GM10847 (cell line): ENCODE results near the gene UBALD1.

ENCODE experiments used
- POLR2A ChIP-seq: IDR thresholded peaks from 2 replicates; pipeline ENCODE4 v1.6.1; 2011; ENCODE audit not compliant: insufficient read length; ENCODE audit errors: extremely low read depth

The UBALD1 gene

DNA sequence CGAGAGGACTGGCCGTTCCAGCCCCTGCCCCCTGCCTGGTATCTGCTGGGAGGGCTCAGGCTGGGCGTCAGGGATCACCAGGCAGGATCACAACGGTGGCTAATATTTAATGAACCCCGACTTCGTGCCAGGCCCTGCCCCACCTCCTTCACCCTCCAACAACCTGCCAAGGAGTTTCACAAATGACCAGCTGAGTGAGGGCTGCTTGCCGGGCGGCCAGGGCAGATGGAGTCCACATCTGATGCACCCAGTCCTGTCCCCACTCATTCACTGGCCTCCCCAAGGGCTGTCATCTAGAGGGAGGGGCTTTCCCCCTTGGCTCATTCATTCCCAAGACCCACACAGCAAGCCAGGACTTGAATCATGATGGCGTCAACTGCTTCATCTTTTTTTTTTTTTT lies 17.5 kb downstream of the UBALD1 start:
- no peak for TF ChIP-seq POLR2A

DNA sequence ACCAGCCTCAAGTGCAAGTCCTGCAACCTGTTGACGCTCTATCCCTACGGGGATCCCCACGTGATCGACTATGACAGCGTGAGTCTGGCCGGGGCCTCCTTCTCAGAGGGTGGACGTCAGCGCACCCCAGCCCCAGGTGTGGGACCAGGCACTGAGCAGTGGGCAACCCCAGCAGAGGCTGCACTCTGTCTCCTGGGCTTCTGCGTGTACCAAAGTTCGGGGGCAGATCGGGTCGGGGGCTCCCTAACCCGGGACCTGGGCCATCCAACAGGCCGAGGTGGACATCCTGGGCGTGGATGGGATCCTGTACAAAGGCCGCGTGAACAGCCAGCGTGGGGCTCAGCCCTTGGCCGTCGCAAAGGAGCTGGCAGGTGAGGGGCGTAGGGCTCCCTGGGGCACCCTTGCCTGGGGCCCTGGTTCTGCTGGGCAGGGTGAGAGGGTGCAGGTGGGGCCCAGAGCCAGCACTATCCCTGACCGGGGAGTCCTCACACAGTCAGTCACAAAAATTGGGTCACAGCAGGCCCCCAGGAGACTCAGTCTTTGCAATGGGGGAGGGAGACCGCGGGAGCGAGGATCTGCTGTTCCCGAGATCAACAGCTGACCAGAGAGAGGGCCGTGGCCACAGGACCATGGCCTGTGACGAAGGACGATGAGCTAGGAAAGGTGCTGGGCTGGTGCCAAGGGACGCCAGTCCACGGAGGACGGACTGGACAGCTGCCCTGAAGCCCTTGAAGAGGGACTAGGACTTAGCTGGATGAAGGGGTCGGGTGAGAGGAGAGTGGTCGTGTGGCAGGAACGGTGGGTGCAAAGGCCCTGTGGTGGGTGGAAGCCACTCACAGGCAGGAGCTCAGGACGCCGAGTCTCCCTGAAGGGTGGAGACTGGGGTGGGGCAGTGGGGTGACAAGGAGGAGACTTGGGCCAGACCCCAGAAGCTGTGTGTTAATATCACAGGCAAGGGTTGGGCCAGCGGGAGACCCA lies 20.0 kb downstream of the UBALD1 start:
- no peak for TF ChIP-seq POLR2A

DNA sequence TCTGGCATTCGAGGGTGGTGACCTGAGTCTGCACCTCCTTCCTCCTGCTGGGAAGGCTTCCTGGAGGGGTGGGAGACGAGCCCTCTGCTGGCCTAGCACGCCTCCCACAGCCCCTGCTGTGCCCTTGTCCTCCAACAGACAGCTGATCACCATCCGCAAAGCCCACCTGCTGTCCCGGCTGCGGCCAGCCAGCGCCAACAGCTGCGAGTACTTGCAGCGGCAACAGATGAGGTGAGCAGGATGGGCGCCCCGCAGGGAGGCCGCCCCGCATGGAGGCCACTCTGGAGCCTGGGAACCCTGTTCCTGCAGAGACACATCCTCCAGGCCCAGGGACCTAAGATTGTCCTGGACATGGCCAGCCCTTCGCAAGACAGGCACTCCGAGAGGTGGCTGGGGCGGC lies 21.6 kb downstream of the UBALD1 start:
- TF ChIP-seq POLR2A: no peak

DNA sequence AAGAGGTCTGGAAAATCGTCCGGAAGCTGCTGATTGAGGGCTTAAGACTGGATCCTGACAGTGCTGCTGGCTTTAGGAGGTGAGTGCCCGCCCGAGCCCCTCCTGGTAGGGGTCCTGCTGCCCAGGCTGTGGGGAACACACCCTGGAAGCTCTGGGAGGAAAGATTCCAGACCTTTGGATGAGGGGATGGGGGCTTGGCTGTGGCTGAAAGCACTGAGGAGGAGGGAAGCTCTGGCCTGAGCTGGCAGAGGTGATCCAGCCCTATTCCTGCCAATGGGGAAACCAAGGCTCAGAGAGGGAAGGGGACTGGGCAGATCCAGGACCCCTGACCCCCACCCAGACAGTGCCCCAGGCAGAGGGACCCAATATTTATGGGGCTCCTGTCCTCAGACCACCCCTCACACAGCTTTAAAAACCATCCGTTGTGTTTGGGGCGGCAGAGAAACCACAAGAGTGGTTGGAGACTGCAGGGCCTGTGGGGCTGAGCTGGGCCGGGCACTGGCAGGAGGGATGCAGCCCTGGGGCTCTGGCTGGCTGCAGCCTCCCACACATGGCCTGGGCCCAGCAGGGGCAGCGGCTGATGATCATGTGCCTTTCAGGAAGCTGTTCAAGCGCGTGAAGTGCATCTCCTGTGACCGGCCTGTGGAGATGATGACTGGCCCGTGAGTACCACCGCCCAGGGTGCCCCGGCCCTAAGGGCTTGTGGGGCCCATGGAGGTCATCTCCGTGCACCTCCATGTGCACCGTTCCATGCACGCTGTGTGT lies 22.8 kb downstream of the UBALD1 start:
- TF ChIP-seq POLR2A: no peak

DNA sequence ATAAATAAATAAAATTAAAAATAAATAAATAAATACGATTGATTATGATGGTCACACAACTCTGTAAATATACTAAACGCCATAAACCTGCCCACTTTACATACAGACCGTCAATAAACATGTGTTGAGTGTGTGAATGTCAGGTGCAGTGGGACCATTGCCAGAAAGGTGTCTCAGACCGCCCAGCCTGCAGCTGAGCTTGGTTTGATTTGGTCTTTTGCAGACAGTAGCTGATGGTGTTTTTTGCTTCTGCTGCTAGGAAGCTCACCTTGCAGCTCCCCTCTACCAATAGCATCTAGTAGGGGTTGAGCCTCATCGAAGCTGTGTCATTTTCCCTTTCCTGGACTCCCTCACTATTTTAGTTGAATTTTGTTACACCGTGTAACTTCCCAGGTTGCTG lies 23.5 kb downstream of the UBALD1 start:
- TF ChIP-seq POLR2A: no peak

DNA sequence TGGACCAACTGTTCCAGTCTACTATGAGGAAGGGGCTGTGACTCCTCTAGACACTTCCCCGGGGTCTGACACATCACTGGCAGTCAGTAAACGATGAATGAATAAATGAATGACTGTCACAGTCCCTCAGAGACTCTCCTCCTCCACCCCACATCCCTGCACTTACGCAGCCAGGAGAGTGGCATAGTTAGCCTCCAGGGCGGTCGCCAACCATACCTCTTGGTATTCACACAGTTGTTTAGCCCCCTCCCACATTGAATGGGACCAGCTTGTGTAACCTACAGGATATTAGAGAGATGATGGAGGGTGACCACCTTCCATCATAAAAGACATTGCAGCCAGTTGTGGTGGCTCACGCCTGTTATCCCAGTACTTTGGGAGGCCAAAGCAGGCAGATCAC lies 25.7 kb downstream of the UBALD1 start:
- no peak for TF ChIP-seq POLR2A

DNA sequence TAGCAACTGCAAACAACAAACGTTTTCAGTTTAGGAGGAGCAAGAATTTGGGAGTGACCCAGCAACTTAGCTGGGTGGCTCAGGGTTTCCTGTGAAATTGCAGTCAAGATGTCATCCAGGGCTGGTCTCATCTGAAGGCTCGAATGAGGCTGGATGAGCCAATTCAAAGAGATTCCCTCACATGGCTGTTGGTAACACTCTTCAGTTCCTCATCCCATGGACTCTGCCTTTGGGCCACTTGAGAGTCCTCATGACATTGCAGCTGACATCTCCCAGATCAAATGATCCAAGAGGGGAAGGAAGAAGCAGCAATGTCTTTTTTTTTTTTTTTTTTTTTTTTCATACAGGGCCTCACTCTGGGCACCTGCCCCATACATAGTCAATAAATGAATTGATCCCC lies 26.3 kb downstream of the UBALD1 start:
- TF ChIP-seq POLR2A: no peak

DNA sequence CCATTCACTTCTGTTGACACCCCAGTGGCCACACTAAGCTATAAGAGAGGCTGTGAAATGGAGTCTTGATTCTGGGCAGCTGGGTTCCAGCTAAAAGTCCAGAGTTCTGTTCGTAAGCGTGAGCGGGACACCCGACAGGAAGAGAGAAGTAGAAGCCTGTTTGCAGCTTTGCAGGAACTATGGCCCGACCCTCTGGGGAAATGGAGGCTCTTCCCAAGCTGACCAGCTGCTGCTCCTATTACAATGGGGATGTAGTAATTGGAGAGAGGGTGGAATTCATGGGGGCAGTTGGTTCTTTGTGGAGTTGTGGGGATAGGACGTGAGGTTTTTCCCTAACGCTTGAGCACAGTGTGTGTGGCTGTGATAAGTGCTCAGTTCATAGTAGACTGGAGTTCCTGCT lies 28.4 kb downstream of the UBALD1 start:
- TF ChIP-seq POLR2A: no peak

DNA sequence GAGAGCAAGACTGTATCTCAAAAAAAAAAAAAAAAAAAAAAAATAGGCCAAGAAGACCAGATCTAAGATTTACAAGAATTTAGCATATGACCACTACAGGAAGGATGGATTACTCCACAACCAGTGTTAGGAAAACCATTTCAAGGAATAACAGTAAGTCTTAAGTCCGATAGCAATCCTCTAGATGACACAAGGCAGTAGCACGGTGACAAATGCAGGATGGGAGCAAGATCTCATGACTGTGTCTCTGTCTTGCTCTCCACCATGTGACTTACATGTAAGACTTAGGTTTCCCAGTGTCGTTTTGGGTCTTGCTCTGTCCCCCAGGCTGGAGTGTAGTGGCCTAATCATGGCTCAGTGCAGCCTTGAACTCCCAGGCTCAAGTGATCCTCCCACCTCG lies 30.8 kb downstream of the UBALD1 start:
- no peak for TF ChIP-seq POLR2A

DNA sequence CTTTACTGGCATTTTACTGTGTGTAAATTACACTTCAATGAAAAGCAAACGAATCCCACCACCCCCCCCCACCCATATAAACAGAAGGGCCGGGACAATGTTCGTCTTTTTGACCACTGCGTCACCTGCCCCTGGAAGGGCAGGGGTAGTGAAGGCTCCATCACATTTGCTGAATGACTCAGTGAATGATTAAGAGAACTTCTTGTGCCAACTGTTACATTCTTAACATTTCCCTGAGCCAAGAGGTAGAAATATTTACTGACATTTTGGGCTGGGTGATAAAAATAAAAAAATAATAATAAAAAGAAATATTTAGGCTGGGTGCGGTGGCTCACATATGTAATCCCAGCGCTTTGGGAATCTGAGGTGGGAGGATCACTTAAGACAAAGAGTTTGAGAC lies 34.4 kb downstream of the UBALD1 start:
- no peak for TF ChIP-seq POLR2A

DNA sequence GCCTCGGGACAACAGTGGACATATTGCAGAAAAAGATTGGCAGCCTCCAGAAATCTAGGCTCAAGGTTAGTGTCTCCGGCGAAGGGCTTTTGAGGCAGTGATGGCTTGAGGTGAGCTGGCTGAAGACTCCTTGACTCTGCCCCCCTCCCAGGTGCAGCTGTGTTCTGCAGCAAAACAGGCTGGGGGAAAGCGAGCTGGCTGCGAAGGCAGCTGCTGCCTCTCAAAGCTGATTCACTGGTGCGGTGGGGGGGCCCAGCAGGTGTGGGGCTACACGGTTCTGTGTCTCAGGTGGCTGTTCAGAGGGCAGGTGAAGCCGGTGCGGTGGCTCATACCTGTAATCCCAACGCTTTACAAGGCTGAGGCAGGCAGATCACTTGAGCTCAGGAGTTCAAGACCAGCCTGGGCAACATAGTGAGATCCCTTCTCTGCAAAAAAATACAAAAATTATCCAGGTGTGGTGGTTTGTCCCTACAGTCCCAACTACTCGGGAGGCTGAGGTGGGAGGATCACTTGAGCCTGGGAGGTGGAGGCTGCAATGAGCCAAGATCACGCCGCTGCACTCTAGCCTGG lies 35.6 kb downstream of the UBALD1 start:
- no peak for TF ChIP-seq POLR2A

DNA sequence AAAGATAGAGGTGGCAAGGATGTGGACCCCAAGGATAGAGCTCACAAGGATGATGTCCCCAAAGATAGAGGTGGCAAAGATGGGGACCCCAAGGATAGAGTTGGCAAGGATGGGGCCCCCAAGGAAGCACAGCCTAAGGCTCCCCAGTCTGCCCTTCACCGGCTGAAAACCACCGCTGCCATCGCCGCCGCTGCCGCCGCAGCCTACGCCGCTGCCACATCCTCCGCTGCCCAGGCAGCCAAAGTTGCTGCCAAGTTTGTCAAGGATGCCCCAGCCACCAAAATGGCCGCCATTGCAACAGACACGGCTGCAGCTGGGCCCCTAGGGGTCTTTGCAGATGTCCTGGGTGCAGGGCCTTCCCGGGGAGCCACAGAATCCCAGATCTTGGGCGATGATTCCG lies 38.7 kb downstream of the UBALD1 start:
- TF ChIP-seq POLR2A: no peak

DNA sequence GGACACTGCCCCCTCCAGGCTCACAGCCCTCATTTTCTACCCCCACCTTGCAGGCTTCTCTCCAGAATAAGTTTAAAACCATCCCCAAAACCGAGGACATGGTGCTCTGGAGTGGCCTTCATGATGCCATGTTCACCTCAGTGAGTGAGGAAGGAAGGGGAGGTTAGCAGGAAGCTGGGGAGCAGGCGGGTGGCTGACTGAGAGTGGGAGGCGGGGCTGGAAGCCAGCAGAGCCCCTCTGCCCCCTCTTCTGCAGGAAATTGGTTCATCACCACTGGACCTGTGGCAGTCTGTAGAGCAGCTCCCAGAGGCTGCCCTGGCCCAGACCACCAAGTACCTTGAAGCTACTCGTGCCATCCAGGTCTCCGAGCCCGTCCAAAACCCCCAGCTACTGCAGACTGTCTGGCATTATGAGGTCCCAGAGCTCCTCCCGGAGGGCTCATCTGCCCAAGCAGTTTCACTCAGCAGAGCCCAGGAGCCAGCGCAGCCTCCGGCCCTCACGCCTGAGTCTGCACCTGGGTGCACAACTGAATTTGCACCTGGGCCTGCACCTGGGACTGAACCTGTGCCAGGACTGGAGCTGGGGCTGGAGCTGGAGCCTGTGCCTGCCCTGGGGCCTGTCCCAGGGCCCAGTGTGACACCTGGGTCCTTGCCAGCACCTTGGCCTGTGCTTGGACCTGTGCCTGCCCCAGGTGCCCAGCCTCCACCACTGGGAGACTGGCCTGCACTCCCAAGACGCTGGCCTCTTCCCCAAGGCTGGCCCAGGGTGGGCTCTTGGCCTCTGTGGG lies 39.6 kb downstream of the UBALD1 start:
- no peak for TF ChIP-seq POLR2A

DNA sequence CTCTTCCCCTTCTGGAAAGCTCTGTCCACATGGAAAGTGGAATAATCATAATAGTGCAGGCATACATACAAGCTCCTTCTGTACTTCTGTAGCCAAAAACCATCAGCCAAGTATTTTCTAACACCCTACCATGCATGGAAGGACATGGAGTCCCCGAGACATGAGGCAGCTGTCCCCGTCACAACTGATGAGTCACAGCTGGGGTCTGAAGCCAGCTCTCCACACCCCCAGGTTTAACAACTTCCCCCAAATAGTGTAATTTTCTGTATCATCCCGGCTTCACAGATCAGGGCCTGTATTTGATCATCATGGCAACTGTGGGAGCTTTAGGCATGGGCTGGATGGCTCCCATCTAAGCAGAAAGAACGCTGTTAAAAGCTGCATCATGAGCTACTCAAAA lies 42.0 kb downstream of the UBALD1 start:
- no peak for TF ChIP-seq POLR2A

DNA sequence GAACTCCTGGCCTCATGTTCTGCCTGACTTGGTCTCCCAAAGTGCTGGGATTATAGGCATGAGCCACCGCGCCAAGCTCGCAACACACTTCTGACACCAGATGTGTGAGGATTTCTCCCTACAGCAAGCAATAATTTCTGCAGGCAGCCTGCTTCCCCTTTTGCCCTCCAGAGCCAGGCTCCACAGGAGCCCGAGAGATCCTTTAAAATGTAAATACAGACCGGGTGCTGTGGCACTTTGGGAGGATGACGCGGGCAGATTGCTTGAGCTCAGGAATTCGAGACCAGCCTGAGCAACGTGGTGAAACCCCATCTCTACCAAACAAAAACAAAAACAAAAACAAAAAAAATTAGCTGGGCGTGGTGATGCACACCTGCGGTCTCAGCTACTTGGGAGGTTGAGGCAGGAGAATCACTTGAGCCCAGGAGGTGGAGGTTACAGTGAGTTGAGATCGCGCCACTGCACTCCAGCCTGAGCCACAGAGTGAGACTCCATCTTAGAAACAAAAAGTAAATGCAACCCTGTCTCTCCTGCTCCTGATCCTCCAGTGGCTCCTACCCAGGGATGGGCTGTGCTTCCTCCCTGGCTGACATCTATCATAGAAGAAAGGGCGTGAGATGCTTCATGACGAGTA lies 43.9 kb downstream of the UBALD1 start:
- no peak for TF ChIP-seq POLR2A

DNA sequence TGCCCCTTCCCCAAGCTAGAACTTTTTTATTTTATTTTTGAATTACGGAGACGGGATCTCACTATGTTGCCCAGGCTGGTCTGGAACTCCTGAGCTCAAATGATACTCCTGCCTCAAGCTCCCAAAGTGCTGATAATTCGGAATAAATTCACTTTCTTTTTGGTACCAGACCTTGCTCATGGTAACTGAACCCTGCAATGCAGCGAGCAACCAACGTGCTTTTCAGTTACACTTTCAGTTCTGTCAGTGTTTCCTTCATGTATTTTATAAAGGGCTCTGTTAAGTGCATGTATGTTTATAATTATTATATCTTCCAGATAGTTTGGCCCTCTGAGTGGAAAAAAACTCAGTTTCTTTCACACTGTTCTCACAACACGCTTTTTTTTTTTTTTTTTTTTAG lies 44.6 kb downstream of the UBALD1 start:
- no peak for TF ChIP-seq POLR2A
